ENCODE data around the gene ASAP2.

The ASAP2 gene

GRCh38 chr2:9237831-9238230 lies 31.2 kb downstream of the ASAP2 start:
- H3K9me3 ChIP-seq (ENCODE audit: control insufficient read depth in 2 of 2, low read length in 2 of 2), result no peaks in the 10 kb centered on the region
- no peaks in the 10 kb centered on the region for H3K36me3 ChIP-seq (ENCODE audit: control insufficient read depth in 2 of 2, insufficient read depth in 2 of 2, low read length in 2 of 2)
- H3K27me3 ChIP-seq (ENCODE audit: control insufficient read depth in 2 of 2, insufficient read depth in 2 of 2, low read length in 2 of 2), result no peaks in the 10 kb centered on the region
- H3K9ac ChIP-seq (ENCODE audit: low read depth in 1 of 2, low read length in 2 of 2), result no peak overlapping the region
- peaks cover 18 to 28% of the 10 kb centered on the region in 2 donors for H3K4me1 ChIP-seq (ENCODE audit: control insufficient read depth in 2 of 2, insufficient read depth in 2 of 2, low read length in 2 of 2)
- no peak overlapping the region for H3K27ac ChIP-seq (ENCODE audit: low read depth in 2 of 2, low read length in 2 of 2)
- H3K4me3 ChIP-seq (ENCODE audit: low read length in 2 of 2), result no peak overlapping the region

- peaks cover 16 to 28% of the 10 kb centered on the region in 2 donors for H3K4me1 ChIP-seq (ENCODE audit: control insufficient read depth in 2 of 2, insufficient read depth in 2 of 2, low read length in 2 of 2)
Observed at GRCh38 chr2:9238591-9239326, 32.1 kb downstream of the ASAP2 start.

GRCh38 chr2:9239616-9240015 lies 33.0 kb downstream of the ASAP2 start:
- Histone ChIP-seq H3K9me3 (ENCODE audit: control insufficient read depth in 2 of 2, low read length in 2 of 2) (no peaks in the 10 kb centered on the region), H3K4me3 (ENCODE audit: low read length in 2 of 2) (no peak overlapping the region), H3K36me3 (ENCODE audit: control insufficient read depth in 2 of 2, insufficient read depth in 2 of 2, low read length in 2 of 2) (no peaks in the 10 kb centered on the region), H3K9ac (ENCODE audit: low read depth in 1 of 2, low read length in 2 of 2) (no peak overlapping the region), H3K27me3 (ENCODE audit: control insufficient read depth in 2 of 2, insufficient read depth in 2 of 2, low read length in 2 of 2) (no peaks in the 10 kb centered on the region), H3K4me1 (ENCODE audit: control insufficient read depth in 2 of 2, insufficient read depth in 2 of 2, low read length in 2 of 2) (peaks cover 16 to 26% of the 10 kb centered on the region in 2 donors), H3K27ac (ENCODE audit: low read depth in 2 of 2, low read length in 2 of 2) (no peak overlapping the region)

More at GRCh38 chr2:9238591-9239326, 32.1 kb downstream of the ASAP2 start:
- H3K9me3 ChIP-seq (ENCODE audit: control insufficient read depth in 2 of 2, low read length in 2 of 2), result no peaks in the 10 kb centered on the region
- no peaks in the 10 kb centered on the region for H3K36me3 ChIP-seq (ENCODE audit: control insufficient read depth in 2 of 2, insufficient read depth in 2 of 2, low read length in 2 of 2)
- no peaks in the 10 kb centered on the region for H3K27me3 ChIP-seq (ENCODE audit: control insufficient read depth in 2 of 2, insufficient read depth in 2 of 2, low read length in 2 of 2)
- H3K27ac ChIP-seq (ENCODE audit: low read depth in 2 of 2, low read length in 2 of 2), result no peak overlapping the region
- no peak overlapping the region for H3K4me3 ChIP-seq (ENCODE audit: low read length in 2 of 2)
- H3K9ac ChIP-seq (ENCODE audit: low read depth in 1 of 2, low read length in 2 of 2), result no peak overlapping the region

GRCh38 chr2:9240745-9241144 lies 34.1 kb downstream of the ASAP2 start:
- no peaks in the 10 kb centered on the region for H3K36me3 ChIP-seq (ENCODE audit: control insufficient read depth in 2 of 2, insufficient read depth in 2 of 2, low read length in 2 of 2)
- H3K27ac ChIP-seq (ENCODE audit: low read depth in 2 of 2, low read length in 2 of 2), result no peak overlapping the region
- no peak overlapping the region for H3K4me3 ChIP-seq (ENCODE audit: low read length in 2 of 2)
- no peak overlapping the region for H3K9ac ChIP-seq (ENCODE audit: low read depth in 1 of 2, low read length in 2 of 2)
- H3K9me3 ChIP-seq (ENCODE audit: control insufficient read depth in 2 of 2, low read length in 2 of 2), result no peaks in the 10 kb centered on the region
- no peaks in the 10 kb centered on the region for H3K27me3 ChIP-seq (ENCODE audit: control insufficient read depth in 2 of 2, insufficient read depth in 2 of 2, low read length in 2 of 2)
- H3K4me1 ChIP-seq (ENCODE audit: control insufficient read depth in 2 of 2, insufficient read depth in 2 of 2, low read length in 2 of 2), result peaks cover 12 to 24% of the 10 kb centered on the region in 2 donors

DNA sequence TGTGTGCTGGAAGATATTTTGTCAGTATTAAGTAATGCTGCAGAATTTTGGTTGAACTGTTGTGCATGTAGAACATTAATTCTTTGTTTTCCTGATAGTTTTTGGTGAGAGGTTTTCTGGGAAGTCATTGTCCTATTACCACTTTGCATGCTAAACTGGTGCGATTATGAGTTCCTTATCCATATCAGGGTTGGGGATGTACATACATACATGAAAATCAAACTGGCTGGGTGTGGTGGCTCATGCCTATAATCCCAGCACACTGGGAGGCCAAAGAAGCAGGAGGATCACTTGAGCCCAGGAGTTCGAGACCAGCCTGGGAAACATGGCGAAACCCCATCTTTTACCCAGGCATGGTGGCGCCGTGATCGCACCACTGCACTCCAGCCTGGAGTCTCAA lies 34.6 kb downstream of the ASAP2 start:
- peaks cover 11 to 27% of the 10 kb centered on the region in 2 donors for H3K4me1 ChIP-seq (ENCODE audit: control insufficient read depth in 2 of 2, insufficient read depth in 2 of 2, low read length in 2 of 2)
- no peaks in the 10 kb centered on the region for H3K9me3 ChIP-seq (ENCODE audit: control insufficient read depth in 2 of 2, low read length in 2 of 2)
- no peaks in the 10 kb centered on the region for H3K36me3 ChIP-seq (ENCODE audit: control insufficient read depth in 2 of 2, insufficient read depth in 2 of 2, low read length in 2 of 2)
- H3K27ac ChIP-seq (ENCODE audit: low read depth in 2 of 2, low read length in 2 of 2), result no peak overlapping the region
- no peak overlapping the region for H3K4me3 ChIP-seq (ENCODE audit: low read length in 2 of 2)
- no peaks in the 10 kb centered on the region for H3K27me3 ChIP-seq (ENCODE audit: control insufficient read depth in 2 of 2, insufficient read depth in 2 of 2, low read length in 2 of 2)
- H3K9ac ChIP-seq (ENCODE audit: low read depth in 1 of 2, low read length in 2 of 2), result no peak overlapping the region

DNA sequence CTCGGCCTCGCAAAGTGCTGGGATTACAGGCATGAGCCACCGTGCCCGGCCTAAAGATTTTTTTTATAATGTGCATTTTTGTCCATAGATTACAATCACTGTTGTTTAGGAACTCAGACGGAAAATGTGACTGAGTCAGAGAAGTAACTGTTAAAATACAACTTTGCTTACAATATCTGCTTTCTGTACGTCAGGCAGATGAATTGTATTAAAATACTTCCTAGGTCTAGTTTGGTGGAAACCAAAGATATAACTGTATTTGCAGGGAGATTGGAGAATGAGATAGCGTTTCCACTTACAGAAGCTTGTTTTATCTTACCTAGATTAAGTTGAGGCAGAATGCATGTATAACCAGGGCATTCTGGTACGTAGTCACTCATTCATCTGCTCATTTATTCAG lies 36.7 kb downstream of the ASAP2 start:
- no peak overlapping the region for H3K27ac ChIP-seq (ENCODE audit: low read depth in 2 of 2, low read length in 2 of 2)
- no peak overlapping the region for H3K9ac ChIP-seq (ENCODE audit: low read depth in 1 of 2, low read length in 2 of 2)
- H3K4me3 ChIP-seq (ENCODE audit: low read length in 2 of 2), result no peak overlapping the region
- H3K9me3 ChIP-seq (ENCODE audit: control insufficient read depth in 2 of 2, low read length in 2 of 2), result no peaks in the 10 kb centered on the region
- H3K36me3 ChIP-seq (ENCODE audit: control insufficient read depth in 2 of 2, insufficient read depth in 2 of 2, low read length in 2 of 2), result no peaks in the 10 kb centered on the region
- peaks cover 26 to 49% of the 10 kb centered on the region in 2 donors for H3K4me1 ChIP-seq (ENCODE audit: control insufficient read depth in 2 of 2, insufficient read depth in 2 of 2, low read length in 2 of 2)
- H3K27me3 ChIP-seq (ENCODE audit: control insufficient read depth in 2 of 2, insufficient read depth in 2 of 2, low read length in 2 of 2), result no peaks in the 10 kb centered on the region

DNA sequence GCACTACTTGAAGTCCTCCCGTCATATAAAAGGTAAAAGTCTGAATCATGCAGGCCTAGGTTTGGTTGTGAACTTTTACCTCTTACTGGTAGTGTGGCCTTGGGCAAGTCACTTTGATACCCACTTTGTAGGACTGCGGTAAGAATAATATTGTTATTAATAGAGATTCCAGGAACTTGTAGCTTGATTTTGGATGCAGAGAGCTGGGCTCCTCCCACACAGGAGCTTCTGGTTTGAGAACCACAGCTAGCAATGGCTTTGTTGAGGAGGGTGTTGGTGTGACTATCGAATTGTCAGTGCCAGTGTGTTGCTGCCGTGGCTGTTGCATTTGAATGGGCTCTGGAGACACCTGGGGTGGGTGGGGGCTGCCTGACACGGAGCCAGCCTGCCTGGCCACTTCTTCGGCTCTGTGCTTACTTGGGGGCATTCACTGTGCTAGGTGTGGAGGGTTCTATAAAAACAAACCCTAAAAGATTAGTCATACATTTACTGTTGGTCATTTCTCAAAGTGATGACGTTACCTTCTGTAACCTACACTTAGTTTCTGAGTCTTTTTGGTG lies 38.5 kb downstream of the ASAP2 start:
- Histone ChIP-seq H3K4me1 (ENCODE audit: control insufficient read depth in 2 of 2, insufficient read depth in 2 of 2, low read length in 2 of 2) (peaks cover 39 to 66% of the 10 kb centered on the region in 2 donors), H3K9ac (ENCODE audit: low read depth in 1 of 2, low read length in 2 of 2) (peak overlapping the region in 1 of 2 donors; percentile 45), H3K27me3 (ENCODE audit: control insufficient read depth in 2 of 2, insufficient read depth in 2 of 2, low read length in 2 of 2) (no peaks in the 10 kb centered on the region), H3K27ac (ENCODE audit: low read depth in 2 of 2, low read length in 2 of 2) (peak overlapping the region; percentile 70 to 87), H3K4me3 (ENCODE audit: low read length in 2 of 2) (no peak overlapping the region), H3K9me3 (ENCODE audit: control insufficient read depth in 2 of 2, low read length in 2 of 2) (no peaks in the 10 kb centered on the region), H3K36me3 (ENCODE audit: control insufficient read depth in 2 of 2, insufficient read depth in 2 of 2, low read length in 2 of 2) (no peaks in the 10 kb centered on the region)

DNA sequence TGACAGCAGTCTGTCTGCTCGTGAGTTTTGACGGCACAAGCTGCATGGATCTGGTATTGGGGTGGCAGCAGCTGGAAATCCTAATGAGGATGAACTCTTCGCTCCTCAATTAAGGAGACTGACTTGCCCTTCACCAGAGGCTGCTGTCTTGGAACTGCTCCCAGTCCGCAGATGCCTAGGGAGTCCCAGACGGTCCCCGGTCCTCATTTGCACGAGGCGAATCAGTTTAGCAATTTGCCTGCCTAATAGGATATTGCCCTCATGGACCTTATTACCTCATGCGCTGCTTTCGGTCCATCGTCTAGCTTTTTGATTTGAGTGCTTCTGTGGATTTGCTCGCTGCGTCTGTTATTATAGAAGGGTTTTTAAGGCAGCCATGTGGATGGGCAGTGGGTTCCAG lies 40.6 kb downstream of the ASAP2 start:
- H3K9me3 ChIP-seq (ENCODE audit: control insufficient read depth in 2 of 2, low read length in 2 of 2), result no peaks in the 10 kb centered on the region
- H3K36me3 ChIP-seq (ENCODE audit: control insufficient read depth in 2 of 2, insufficient read depth in 2 of 2, low read length in 2 of 2), result no peaks in the 10 kb centered on the region
- H3K4me3 ChIP-seq (ENCODE audit: low read length in 2 of 2), result peak overlapping the region in 1 of 2 donors; percentile 14
- no peaks in the 10 kb centered on the region for H3K27me3 ChIP-seq (ENCODE audit: control insufficient read depth in 2 of 2, insufficient read depth in 2 of 2, low read length in 2 of 2)
- H3K9ac ChIP-seq (ENCODE audit: low read depth in 1 of 2, low read length in 2 of 2), result peak overlapping the region in 1 of 2 donors; percentile 55
- H3K27ac ChIP-seq (ENCODE audit: low read depth in 2 of 2, low read length in 2 of 2), result peak overlapping the region; percentile 70 to 87
- H3K4me1 ChIP-seq (ENCODE audit: control insufficient read depth in 2 of 2, insufficient read depth in 2 of 2, low read length in 2 of 2), result peaks cover 51 to 77% of the 10 kb centered on the region in 2 donors

- Histone ChIP-seq H3K27me3 (ENCODE audit: control insufficient read depth in 2 of 2, insufficient read depth in 2 of 2, low read length in 2 of 2) (no peaks in the 10 kb centered on the region), H3K9ac (ENCODE audit: low read depth in 1 of 2, low read length in 2 of 2) (peak overlapping the region in 1 of 2 donors; percentile 55), H3K27ac (ENCODE audit: low read depth in 2 of 2, low read length in 2 of 2) (peak overlapping the region; percentile 70 to 87), H3K4me1 (ENCODE audit: control insufficient read depth in 2 of 2, insufficient read depth in 2 of 2, low read length in 2 of 2) (peaks cover 51 to 80% of the 10 kb centered on the region in 2 donors), H3K9me3 (ENCODE audit: control insufficient read depth in 2 of 2, low read length in 2 of 2) (no peaks in the 10 kb centered on the region), H3K4me3 (ENCODE audit: low read length in 2 of 2) (peak overlapping the region in 1 of 2 donors; percentile 14), H3K36me3 (ENCODE audit: control insufficient read depth in 2 of 2, insufficient read depth in 2 of 2, low read length in 2 of 2) (no peaks in the 10 kb centered on the region)
Observed at GRCh38 chr2:9247786-9248185, 41.2 kb downstream of the ASAP2 start.

DNA sequence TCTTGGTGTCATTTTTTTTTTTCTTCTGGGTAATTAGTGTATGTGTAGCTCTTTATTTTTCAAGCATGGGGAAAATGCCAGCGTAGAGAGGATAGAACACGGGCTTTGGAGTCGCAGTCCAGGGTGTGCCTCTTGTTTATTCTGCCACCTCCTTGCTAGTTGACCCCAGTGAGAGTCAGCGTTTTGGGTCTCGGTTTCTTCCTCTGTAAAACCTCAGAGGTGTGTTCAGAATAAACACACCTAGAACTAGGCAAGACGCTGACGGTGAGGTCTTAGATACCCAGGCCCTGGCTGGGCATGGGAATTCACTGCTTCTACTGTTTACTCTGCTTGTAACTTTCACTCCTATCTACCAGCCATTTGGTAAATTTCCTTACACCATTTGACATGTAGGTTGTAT lies 41.8 kb downstream of the ASAP2 start:
- no peaks in the 10 kb centered on the region for H3K36me3 ChIP-seq (ENCODE audit: control insufficient read depth in 2 of 2, insufficient read depth in 2 of 2, low read length in 2 of 2)
- H3K9ac ChIP-seq (ENCODE audit: low read depth in 1 of 2, low read length in 2 of 2), result peak overlapping the region in 1 of 2 donors; percentile 44
- H3K9me3 ChIP-seq (ENCODE audit: control insufficient read depth in 2 of 2, low read length in 2 of 2), result no peaks in the 10 kb centered on the region
- no peaks in the 10 kb centered on the region for H3K27me3 ChIP-seq (ENCODE audit: control insufficient read depth in 2 of 2, insufficient read depth in 2 of 2, low read length in 2 of 2)
- peak overlapping the region; percentile 70 to 87 for H3K27ac ChIP-seq (ENCODE audit: low read depth in 2 of 2, low read length in 2 of 2)
- peaks cover 51 to 80% of the 10 kb centered on the region in 2 donors for H3K4me1 ChIP-seq (ENCODE audit: control insufficient read depth in 2 of 2, insufficient read depth in 2 of 2, low read length in 2 of 2)
- H3K4me3 ChIP-seq (ENCODE audit: low read length in 2 of 2), result no peak overlapping the region

Measured in mucosa of rectum (tissue), 2 donors.